H4 (cell line): Measurements from ENCODE around the gene PICK1. TPM values are rescaled to one million over a fixed set of nuclear protein-coding genes. Genes with fewer than 3 reads are reported as not detected.
"Not testable (repeated sequence)": the region's sequence is repeated elsewhere in the genome, so short reads cannot be mapped to it uniquely, and the experiment has no call there.

ENCODE experiments used
- DNase-seq: peaks from one replicate; pipeline ENCODE4 v3.0.0-alpha.2; 2015; ENCODE audit warnings: low spot score
- total RNA-seq: library from RNA; depleted of rRNA; stranded (reverse); fragments of >200 nt; shearing (Covaris generic); gene quantifications from 2 replicates; pipeline ENCODE4 v1.2.3, GENCODE V29; 2014

The PICK1 gene
- total RNA-seq, 1 experiment from 2014 or later = 15.8 TPM

DNA sequence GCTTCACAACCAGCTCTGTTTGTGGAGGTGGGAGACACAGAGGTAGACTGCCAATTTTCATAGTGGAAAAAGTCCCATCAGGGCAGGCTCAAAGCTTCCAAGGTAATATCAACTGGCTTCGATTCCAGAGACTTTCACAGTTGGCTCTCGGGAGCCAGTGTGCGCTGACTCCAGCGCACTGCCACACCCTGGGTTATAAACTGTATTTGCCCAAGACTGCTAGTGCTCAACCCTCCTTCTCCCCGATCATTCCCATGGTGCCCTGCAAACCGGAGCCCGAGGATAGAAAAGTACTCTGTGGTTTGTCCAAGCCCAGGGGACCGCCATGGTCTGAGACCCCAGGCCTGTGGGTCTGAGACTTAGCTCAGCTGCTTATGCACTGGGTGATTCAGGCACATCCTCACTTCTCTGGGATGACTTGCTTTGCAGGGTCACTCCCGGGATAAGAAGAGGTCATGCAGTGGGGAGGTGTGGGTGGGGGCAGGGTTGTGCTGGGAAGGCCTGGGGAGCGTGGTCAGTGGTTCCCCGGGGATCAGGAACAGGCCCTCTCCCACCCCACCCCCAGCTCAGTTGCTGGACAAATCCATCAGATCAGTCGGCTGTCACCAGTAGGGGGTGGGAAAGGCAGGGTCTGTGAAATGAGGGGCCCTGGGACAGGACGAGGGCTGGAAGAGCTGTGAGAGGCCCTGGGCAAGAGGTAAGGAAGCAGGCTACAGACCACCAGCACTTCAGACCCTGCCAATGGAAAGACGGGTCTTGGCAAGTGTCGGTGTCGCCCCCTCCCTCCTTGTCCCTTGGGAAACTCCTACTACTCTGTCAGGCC is 26.7 kb upstream of the PICK1 start:
- no peak for DNase-seq

DNA sequence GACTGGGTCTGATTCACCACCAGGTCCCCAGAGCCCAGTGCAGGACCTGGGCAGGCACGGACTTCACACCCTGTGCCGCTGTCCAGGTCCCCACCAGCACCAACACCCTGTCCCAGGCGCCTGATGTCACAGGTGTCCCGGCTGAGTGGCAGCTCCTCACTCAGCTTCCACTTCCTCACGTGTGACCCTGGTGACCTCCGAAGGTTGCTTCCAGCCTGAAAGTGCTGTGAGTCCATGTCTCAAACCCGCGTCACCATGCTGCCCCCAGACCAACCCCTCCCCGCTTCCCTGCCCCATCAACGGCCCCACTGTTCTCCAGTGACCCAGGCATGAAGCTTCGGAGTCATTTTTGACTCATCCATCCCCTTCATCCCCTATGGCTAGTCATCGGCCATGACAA is 25.7 kb upstream of the PICK1 start:
- no peak for DNase-seq

DNA sequence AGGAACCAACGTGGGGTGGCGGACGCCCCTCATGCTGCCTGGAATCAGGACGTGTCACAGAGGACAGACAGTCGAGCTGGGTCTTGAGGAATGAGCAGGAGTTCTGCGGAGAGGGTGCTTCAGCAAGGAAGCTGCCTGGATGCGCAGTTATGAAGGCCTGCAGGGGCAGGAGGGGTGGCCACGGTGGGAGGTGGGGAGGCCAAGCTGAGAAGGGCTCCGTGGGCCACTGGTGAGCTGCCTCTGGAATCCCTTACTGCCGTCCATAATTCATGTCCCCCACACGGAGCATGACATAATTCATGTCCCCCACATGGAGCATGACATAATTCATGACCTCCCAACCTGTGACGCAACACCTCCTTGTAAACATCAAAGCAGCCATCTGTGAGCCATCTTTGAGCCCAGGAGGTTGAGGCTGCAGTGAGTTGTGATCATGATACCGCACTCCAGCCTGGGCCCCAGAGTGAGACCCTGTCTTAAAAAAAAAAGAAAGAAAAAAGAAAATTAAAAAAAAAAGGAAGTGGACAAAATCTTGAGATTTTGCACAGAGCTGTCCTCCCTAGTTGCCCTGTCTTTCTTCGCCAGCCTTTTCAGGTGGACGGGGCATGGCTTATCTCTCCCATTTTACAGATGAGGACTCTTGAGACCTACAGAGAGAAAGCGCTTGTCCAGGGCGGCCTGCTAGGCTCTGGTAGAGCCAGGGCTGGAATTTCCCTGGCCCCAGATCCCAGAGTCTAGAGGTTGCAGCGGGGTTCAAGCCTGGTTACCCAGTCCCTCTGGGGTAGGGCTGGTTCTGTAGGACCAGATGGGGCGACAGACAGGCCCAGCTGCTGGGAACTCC is 24.3 kb upstream of the PICK1 start:
- peak; percentile 42 for DNase-seq

DNA sequence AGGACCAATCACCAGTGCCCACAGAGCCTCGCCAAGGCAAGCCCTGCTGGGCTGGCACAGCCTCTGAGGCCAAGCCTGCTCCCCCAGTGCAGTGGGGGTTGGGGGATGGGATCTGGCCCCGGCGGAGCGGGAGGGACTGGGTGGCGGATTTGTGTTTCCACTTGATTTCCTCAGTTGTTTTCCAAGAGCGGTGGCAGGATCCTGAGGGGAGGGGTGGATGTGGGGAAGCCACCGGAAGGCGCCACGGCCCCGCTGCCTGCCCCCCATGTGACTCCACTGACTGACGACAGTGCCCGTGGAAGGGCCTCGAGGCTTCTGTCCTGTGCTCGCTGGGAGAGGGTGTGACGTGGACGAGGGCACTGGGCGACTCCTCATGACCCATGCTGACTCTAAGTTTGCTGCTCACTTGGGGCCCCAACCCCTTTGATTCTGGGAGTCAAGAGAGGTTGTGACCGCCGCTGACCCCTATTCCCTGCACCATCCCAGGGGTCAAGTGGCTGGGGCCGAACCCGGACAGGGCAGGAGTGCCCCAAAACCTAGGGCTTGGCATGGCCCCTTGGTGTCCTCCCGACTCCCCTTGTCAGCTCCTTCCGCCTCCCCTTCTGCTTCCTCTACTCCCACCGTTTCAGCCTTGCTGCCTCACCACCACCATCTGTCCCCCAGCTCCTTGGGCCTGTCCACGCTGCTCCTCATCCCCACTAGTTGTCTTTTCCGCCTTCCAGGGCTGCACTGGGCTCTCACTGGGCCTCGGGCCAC is 23.5 kb upstream of the PICK1 start:
- DNase-seq = no peak

DNA sequence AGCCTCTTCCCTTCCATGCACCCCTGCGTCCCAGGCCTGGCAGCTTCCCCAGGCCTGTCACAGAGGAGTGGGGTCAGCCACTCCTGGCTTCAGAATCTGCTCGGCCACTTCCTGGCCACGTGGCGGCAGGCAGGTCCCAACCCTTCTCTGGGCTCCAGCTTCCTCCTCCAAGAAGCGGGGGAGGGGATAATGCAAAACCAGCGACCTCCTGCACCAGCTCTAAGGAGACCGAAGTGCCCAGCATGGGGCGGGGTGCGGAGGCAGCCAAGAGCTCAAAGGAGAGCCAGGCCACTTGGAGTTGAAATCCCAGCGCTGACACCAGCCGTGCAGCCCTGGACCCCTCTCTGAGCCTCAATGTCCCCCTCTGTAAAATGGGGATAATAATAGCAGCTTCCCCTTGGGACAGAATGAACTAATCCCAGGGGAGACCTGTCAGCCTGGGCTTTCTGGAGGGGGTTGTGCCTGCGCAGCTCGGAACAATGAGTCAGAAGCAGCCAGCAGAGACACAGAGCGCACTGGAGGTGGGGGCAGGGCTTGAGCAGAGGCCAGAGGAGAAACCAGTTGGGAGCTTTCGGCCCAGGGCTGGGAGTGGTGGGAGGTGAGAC is 22.8 kb upstream of the PICK1 start:
- peak; percentile 87 for DNase-seq

DNA sequence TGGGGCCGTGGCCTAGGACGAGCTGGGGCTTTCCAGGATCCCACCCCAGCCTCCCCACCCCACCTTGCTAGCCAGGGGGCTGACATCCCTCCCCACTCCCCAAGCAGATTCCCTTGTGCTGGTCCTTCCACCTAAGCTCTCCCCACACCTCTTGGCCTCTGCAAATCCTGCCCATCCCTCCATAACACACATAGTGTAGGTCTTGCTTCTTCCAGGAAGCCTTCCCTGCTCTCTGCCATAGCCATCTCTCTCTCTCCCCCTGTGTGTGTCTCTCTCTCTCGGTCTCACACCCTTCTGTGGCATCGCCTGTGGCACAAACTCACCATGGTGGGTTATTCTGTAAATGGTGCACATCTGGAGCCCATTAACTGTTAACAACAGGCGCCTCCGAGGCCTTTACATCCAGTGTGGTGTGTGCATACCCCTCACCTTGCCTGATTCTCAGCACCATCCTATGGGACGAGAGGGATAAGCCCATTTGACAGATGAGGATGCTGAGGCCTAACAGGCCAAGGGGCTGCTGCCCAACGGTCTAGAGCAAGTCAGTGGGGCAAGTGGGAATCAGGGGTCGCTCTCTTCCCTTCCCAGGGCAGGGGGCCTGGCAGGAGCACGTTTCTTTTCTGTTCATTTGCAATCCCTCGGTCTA is 22.2 kb upstream of the PICK1 start:
- DNase-seq = no peak

DNA sequence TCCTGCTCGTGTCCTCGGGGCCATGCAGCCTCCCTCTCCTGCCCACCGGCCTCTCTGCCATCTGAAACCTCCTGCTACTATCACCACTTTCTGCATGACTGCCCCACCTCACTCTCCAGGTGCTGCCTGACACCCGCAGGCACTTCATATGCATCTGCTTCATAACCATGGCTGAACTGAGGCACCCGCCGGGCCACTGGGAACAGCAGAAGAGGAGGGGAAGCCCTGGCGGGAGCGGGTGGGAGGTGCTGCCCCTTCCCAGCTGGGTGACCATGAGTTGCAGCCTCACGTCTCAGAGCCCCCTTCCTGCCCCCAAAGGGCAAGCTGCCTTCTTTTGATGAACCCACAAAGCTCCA is 21.7 kb upstream of the PICK1 start:
- DNase-seq = no peak

DNA sequence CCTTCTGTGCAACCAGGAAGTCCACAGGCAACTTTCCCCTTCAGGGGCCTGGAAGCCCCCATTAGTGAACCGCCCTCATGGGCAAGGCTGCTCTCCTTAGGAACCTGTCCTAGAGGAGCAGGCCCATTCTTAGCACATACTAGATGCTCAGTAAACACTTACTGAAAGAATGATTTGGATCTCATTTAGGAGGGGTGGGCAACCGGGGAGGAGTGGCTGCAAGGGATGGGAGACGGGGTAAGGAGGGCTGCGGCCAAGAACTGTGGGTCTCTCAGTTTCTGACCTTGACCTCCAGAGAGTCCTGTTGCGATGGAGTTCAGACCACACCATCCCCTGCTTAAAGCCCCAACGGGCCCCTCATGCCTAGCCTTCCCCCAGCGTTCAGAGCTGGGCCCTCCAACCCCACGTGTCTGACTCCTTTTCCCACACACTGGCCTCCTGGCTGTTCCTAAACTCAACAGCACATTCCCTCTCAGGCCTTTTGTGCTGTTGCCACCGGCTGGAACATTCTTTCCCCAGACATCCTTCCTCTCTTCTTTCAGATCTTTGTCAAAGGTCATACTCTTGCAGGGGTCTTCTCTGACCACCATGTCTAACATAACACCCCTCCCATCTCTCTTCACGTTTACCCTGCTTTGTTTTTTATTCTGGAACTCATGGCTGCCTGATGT is 20.7 kb upstream of the PICK1 start:
- no peak for DNase-seq

DNA sequence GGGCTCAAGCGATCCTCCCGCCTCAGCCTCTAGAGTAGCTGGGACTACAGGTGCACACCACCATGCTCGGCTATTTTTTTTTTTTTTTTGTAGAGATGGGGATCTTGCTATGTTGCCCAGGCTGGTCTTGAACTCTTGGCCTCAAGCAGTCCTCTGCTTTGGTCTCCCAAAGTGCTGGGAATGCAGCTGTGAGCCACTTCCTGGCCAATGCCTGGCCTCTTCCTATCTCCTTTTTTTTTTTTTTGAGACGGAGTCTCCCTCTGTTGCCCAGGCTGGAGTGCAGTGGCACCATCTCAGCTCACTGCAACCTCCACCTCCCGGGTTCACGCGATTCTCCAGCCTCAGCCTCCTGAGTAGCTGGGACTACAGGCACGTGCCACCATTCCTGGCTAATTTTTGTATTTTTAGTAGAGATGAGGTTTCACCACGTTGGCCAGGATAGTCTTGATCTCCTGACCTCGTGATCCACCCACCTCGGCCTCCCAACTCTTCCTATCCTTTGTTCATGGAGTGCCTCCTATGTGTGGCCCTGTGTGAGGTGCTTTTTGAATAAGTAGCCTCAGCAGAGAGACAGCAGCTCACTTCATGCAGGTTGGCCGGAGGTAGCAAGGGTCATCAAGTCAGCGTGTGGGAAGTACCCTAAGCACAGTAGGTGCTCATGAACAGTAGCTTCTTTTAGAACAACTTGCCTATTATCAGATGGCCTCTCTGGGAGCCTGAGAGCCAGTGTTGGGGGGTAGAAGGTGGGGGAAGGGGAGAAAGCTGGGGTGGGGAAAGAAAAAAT is 19.6 kb upstream of the PICK1 start:
- DNase-seq = not testable (repeated sequence)

DNA sequence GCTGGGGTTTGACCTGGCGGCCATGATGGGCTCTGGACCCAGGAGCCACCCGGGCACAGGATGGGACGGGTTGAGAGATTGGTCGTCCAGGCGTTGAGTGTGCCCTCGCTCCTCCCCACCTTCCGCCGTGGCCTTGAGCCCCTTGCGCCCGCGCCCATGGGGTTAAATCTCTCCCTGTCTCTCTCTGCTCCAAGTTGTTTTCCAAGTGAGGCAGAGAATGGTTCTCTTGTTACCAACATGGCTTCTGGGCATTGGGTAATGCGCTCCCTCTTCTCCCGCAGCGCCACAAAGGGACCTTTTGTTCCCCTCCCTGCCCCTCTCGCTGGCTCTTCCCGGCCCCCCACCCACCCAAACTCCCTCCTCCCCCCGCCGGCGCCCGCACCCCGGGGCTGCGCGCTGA is 18.8 kb upstream of the PICK1 start:
- no peak for DNase-seq

DNA sequence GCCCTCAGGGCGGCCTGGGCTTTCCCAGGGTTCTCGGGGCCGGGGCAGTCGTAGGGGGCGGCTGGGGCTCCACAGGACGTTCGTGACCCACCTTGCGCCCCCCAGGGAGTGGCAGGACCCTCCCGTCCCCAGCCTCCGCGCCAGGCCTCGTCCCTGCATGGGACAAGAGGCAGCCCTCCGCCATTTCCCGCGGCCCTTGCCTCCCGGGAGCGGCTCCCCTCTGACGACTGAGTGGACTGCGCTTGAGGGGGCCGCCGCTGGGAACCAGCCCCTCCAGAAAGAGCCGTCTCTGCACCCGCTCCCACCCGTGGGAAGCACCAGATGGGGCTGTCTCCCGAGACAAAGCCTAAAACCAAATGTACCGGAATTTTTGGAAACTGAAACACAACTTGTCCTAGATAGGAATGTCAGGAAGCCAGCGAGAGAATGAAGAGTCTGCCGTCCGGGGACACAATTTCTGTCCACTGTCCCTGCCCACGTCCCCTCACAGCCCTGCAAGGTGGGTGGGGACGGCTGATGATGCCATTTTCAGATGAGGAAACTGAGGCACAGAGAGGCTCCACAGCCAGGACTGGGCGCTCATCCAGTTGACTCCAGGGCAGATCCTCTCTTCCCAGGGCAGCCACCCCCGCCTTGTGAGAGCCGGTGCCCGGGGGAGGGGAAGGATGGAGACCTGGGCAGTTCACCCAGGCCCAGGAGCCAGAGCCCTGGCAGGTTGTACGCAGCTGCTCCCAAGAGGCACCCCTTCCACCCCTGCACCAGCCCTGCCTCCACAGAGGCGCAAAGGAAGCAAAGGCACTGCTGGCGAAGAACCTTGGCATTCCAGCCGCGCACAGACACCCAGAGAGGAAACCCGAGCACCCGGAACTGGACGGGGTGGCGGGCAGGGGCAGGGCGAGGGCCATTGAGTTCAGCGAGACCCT is 18.1 kb upstream of the PICK1 start:
- DNase-seq = no peak

DNA sequence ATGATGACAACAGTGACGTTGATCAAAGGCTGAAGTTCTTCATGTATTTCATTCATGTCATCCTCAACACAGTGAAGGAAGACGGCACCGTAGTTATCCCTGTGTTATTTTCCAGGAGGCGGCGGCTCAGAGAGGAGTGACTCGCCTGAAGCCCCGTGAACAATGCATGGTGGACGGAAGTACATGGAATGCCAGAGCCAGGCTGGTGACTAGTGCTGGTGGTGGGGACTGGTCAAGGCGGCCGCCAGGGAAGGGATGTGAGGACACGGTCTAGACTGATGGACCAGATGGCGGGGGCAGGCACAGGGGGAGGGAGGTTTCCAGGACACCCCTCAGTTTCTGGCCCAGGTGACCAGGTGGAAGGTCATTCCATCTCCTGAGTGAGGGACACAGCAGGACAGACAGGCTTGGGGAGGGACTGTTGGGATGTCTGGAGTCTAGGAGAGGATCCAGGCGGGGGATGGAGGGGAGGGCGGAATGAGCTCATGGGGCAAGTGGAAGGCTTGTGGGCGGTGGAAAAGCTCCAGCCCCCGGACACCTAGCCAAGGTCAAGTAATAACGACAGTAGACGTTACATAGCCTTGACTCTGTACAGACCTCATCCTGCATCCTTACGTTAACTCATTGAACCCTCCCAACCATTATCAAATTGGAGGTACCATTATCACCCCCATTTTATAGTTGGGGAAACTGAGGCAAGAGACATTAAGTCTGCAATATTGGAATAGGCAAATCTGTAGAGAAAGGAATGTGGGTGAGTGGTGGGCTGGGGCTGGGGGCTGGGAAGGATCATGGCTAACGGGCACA is 16.0 kb upstream of the PICK1 start:
- no peak for DNase-seq

DNA sequence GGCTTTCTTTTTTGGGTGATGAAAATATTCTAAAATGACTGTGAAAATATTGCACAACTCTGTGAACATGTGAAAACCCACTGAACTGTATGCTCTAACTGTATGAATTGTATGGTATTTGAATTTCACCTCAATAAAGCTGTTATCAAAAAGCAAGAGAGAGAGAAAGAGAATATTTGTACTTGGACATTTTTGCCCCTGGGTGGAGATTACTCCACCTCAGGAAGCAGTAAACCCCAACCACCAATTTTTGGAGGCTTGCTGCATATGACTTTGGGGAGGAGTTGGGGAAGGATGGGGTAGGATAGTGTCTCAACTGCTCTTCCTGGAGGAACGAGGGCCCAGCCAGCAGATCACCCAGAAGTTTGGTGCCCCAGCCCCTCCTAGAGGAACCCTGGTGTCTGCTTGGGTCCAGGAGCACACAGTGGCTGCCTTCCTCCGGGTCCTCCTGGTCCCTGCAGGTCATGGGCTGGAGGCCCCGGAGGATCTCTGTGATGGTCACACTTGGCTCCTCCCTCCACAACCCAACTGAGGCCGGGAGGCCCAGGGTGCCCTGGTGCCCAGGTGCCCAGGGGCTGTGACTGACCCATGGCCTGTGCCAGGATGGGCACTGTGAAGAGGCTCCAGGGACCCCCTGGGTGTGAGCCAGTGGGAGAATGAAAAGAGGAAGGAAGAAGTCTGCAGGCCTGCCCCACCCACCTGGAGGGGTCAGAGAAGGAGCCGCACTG is 15.3 kb upstream of the PICK1 start:
- DNase-seq = no peak

DNA sequence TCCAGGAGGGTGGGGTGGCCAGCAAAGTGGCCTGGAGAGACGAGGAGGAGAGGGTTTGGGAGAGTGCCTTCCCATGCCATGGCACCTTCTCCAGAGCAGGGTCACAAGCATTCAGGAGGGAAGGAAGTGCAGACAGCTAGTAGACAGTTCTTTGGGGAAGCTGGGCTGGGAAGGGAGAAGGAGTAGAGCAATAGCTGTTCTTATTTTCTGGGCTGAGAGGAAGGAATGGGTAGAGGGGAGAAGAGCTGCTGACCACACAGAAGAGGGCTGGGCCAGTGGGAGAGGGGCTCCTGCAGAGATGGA is 14.8 kb upstream of the PICK1 start:
- DNase-seq = no peak

DNA sequence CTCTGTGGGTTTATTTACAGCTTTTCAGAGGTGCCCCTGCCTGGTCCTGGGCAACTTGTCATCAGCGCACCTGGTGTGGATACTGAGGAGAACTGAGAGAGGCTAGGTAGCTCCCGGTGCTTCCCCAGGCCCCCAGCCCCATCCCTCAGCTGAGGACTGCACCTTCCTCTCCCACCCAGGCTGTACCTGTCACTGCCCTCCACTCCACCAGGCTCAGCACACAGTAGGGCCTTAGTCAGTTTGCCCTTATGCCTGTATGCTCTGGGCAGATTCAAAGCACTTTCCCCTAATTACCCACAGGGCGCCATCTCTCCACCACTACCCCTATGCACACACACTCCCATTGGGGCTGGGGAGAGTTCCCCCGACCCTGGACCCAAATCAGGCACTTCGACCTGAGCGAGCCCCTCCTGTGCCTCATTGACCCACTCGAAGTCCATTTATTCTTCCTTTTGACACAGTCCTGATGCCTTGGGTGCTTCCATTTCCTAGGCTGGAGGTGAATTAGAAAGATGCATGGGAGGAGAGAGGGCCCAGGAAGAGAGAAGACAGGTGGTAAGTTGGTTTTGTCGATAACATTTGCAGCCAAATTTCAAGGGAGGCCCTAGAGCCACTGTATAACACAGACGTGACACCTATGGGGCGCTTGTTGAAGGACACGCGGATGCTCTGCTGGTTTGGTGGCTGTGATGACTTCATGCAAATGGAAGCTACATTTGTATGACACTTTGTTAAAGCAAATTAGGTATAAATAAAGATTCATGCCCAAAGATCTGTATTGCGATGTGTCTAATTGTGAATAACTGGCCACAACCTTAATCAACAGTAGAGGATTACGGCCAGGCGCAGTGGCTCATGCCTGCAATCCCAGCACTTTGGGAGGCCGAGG is 13.8 kb upstream of the PICK1 start:
- no peak for DNase-seq

DNA sequence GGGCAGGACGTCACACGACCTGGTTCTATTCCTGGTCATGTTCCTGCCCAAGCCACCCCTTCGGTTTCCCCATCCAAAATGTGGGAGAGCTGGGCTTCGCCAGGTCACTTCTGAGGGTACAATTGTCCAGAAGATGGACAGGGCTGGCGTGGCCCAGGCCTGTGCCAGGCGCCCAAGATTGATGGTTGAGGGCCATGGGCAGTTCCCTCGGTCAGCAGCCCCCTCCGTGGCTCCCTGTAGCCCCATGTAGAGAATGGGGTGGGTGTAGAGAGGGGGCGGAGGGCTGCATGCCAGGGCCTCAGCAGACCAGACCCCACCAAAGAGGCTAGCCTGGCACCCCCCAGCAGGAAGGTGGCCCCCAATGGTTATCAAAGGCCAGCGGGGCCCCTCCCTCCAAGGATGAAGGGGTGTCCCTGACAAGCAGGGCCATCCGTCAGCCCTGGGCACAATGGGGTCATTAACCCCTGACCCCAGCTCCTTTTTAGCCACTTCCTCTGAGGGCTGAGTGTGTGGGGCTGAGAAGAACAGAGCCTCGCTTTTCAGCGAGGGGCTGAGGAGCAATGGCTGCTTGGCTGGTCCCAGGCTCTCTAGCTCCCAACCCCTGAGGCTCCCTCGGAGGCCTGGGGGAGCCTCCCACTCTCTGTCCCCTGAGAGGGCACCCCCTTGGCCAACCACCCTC is 11.0 kb upstream of the PICK1 start:
- DNase-seq = no peak
